Measurements from ENCODE around the gene KCNE4.

The KCNE4 gene

GRCh38 chr2:223051693-223052289, at the start of gene KCNE4:
KCNE4 (plus strand) TSS chr2:223052190; CDS start chr2:223052831, 641 bp downstream.
- no peak for DNase-seq (ENCODE audit: low spot score)

- no peak for DNase-seq (ENCODE audit: low spot score)
These were observed 48.8 kb upstream of the KCNE4 start for GRCh38 chr2:223003191-223003590.

DNA sequence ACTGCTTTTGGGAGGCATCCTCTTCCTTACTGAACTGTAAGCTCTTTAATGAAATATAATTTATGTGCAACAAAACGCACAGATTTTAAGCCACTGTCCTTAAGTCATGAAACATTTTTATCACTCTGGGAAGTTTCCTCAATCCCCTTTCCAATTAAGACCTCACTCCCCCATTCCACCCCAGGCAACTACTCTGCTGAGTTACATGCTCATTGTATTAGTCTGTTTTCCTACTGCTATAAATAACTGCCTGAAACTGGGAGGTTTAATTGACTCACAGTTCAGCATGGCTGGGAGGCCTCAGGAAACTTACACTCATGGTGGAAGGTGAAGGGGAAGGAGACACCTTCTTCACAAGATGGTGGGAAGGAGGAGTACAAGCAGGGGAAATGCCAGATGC, 46.5 kb upstream of the KCNE4 start:
- DNase-seq (ENCODE audit: low spot score), result no peak

GRCh38 chr2:223007531-223007930, 44.5 kb upstream of the KCNE4 start:
- DNase-seq (ENCODE audit: low spot score), result no peak

GRCh38 chr2:223008162-223008561, 43.8 kb upstream of the KCNE4 start:
- DNase-seq (ENCODE audit: low spot score), result no peak

- no peak for DNase-seq (ENCODE audit: low spot score)
These were observed 43.0 kb upstream of the KCNE4 start for GRCh38 chr2:223008956-223009355.

DNA sequence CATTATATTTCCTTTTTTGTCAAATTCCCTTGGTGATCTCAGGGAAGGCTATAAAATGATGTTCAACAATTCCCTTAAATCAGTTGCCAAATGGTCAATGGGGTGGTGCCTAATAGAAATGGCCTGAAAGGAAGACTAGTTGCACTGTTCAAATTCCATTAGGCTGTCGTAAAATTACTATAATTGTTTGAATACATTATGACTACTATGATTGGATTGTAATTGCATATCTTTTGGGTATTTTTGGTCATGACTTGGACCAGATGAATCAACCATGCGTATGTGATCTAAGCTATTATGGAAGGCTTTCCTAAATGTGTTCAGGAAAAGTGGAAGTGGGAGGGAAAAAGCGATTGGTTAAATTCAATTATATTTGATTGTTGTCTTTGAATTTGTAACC, 41.3 kb upstream of the KCNE4 start:
- DNase-seq (ENCODE audit: low spot score), result no peak

DNA sequence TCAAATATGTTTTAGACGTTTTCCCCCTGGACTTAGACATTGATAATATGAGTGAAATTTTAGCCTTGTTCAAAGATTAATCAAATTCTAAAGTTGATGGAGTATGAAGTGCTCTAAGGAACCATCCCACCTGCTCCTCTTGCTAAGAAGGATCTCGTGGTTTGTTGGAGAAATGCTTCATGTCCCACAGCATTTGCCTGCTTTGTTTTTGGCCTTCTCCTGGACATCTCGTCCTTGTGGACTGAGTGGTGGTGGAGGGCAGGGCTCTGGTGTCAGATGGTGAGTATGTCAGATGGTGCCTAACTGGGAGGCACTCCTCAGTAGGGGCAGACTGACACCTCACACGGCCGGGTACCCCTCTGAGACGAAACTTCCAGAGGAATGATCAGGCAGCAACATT, 39.7 kb upstream of the KCNE4 start:
- DNase-seq (ENCODE audit: low spot score), result no peak

DNA sequence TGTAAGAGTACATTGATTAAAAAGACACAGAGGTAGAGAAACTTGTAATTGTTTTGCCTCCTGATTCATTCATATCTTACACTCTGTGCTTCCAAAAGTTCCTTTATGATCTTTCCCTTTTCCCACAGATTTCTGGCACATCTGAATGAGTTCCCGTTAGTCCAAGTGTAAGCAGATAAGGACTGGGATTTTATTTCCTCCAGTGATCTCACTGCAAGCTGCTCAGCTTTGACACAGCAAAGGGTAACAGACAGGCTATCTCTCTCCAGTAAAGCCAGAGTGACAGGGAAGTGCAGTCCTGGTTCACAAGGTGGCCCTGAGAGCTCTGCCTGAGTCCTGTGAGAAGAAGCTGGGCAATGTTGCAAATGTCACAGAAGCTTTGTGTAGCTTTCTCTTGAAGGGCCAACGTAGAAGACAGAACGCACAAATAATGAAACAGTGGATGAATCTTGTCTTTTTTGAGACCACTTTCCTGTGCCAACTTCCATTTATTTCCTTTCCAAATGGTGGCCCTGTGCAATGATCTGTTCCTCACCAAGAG, 32.5 kb upstream of the KCNE4 start:
- no peak for DNase-seq (ENCODE audit: low spot score)

DNA sequence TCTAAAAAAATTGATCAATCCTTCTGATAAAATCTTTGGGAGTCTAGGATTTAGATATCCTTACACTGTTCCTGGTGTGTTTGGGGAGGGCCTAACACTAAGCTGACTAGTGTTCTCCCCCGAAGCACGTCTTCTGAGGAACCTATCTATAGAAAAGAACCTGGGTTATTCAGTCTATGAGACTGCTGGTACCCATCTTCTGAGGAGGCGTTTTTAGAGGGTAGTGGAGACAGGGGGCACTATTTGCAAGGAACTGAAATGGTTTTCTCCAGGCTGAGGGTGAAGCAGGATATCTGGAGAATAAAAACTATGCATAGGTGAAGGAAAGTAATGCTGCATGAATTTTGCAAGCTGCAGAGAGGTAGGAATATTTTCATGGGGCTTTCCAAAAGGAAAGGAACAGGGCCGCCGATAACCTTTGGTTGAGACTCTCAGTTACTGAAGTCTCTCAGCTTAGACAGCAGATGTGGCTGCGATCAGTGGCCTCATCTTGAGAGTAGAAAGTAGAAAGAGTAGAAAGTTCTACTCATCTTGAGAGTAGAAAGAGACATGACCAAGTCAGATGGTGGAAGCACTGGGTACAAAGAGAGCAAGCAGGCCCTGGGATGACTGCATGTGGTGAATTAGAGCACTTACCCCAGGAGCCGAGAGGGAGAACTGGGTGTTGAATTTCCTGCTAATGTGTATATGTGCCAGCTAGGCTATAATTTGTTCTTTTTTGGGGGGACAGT, 31.8 kb upstream of the KCNE4 start:
- DNase-seq (ENCODE audit: low spot score), result no peak

- no peak for DNase-seq (ENCODE audit: low spot score)
These were observed 30.9 kb upstream of the KCNE4 start for GRCh38 chr2:223020971-223021675.

GRCh38 chr2:223026357-223027110, 25.5 kb upstream of the KCNE4 start:
- DNase-seq (ENCODE audit: low spot score), result no peak

- no peak for DNase-seq (ENCODE audit: low spot score)
These were observed 24.5 kb upstream of the KCNE4 start for GRCh38 chr2:223027442-223027841.

- no peak for DNase-seq (ENCODE audit: low spot score)
These were observed 22.7 kb upstream of the KCNE4 start for GRCh38 chr2:223029287-223029686.

DNA sequence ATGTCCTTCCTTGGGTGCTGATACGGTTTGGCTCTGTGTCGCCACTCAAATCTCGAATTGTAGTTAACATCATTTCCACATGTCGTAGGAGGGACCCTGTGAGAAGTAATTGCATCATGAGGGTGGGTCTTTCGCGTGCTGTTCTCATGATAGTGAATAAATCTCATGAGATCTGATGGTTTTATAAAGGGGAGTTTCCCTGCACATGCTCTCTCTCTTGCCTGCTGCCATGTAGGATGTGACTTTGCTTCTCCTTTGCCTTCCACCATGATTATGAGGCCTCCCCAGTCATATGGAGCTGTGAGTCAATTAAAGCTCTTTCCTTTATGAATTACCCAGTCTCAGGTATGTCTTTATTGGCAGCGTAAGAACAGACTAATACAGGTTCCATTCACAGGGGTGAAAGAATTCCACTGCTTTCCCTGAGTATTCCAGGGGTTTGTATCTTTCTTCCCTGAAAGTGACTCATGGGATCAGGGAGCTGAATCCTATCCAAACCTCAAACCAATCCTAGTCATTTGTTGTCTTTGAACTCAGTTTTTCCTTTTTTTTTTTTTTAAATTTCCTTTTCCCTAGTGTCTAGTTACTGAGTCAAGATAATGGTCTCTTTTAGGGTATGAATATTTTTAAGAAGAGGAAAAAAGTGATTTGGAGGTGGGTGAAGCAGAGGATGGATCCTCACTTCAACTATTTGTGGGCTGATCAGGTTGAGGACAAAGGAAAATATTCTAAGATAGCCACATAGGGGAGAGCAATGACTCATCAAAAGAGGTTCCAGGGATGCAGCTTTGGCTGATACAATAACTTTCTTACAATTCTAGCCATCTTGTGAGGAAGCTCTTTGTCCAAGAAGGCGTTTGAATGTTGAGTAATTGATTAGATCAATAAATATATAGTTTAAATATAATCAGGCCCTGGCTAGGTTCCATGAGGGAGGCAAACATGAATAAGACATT, 19.5 kb upstream of the KCNE4 start:
- DNase-seq (ENCODE audit: low spot score), result no peak

DNA sequence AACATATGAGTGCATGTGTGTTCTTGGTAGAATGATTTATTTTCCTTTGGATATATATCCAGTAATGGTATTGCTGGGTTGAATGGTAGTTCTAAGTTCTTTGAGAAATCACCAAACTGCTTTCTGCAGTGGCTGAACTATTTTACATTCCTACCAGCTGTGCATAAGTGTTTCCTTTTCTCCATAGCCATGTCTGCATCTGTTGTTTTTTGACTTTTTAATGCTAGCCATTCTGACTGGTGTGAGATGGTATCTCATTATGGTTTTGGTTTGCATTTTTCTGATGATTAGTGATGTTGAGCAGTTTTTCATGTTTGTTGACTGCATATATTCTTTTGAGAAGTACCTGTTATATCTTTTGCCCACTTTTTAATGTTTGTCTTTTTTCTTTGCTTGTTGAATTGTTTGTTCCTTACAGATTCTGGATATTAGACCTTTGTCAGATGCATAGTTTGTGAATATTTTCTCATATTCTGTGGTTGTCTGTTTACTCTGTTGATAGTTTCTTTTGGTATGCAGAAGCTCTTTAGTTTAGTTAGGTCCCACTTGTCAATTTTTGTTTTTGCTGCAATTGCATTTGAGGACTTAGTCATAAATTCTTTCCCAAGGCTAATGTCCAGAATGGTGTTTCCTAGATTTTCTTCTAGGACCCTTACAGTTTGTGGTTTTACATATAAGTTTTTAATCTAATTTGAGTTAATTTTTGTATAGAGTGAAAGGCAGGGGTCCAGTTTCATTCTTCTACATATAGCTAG, 17.6 kb upstream of the KCNE4 start:
- no peak for DNase-seq (ENCODE audit: low spot score)

GRCh38 chr2:223036790-223037444, 15.1 kb upstream of the KCNE4 start:
- no peak for DNase-seq (ENCODE audit: low spot score)

DNA sequence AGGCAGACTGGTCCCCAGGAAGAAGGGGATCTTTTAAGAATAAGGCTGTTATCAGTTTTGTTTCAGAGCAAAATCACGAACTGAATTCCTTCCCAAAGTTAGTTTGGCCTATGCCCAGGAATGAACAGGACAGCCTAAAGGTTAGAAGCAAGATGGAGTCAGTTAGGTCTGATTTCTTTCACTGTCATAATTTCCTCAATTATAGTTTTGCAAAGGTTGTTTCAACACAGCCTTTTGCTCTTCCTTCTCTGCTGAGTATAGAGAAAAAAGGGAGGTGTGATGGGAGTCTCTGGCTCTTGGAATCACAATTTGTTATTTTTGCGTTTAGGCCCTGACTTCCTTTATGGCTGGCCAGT, 14.6 kb upstream of the KCNE4 start:
- DNase-seq (ENCODE audit: low spot score), result no peak

DNA sequence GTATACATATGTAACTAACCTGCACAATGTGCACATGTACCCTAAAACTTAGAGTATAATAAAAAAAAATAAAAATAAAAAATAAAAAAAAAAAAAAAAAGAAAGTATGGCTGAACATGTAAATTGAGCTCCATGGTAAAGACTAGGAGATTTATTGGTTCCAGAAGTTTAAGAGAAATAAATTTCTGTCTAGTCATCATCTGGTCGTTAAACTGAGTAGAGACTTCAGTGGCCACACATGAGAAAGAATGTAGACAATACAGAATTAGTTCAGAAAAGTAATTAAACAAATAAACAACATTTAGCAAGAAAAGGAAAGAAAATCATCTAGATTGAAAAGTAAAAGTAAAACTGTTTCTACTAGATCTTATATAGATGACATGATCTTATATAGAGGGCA, 12.4 kb upstream of the KCNE4 start:
- no peak for DNase-seq (ENCODE audit: low spot score)

GRCh38 chr2:223040527-223040926, 11.5 kb upstream of the KCNE4 start:
- no peak for DNase-seq (ENCODE audit: low spot score)

Measured in RKO (cell line).